ENCODE measurements around the gene DOK5.

DOK5 gene

DNA sequence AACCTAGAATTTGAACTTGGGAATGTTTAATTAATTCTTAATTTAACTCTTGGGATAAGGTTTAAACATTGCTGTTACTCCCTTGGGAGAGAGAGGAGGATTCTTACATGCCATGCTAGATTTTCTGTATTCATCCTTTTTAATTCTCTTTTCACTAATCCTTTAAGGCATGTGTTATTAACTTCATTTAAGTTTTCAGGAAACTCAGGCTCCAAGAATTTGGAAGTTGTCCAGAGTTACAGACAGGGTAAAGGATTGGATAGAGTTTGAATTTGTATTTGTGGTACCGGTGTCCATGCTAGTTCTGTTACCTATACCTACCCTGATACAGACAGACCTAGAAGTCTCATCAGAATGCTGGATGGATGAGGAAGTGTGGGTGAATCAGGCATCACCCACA is 23.7 kb downstream of the DOK5 start:
- Histone ChIP-seq H4K20me1 (ENCODE audit: low read depth, low read length) (no peaks in the 10 kb centered on the region), H3K9me2 (replicated peaks; ENCODE audit: insufficient read depth, low read length) (no peaks in the 10 kb centered on the region), H3K36me3 (ENCODE audit: low read length) (no peaks in the 10 kb centered on the region), H3K27me3 (ENCODE audit: low read length) (no peaks in the 10 kb centered on the region), H3K4me2 (ENCODE audit: low read depth, low read length, poor library complexity, severe bottlenecking) (no peak overlapping the region), H3K9ac (ENCODE audit: low read length) (no peak overlapping the region), H3K27ac (ENCODE audit: low read depth, low read length) (no peak overlapping the region), H3K4me3 (ENCODE audit: insufficient read depth, low read length, poor library complexity, severe bottlenecking) (no peak overlapping the region), H2AFZ (ENCODE audit: low read depth, low read length, severe bottlenecking) (no peak overlapping the region), H3K79me2 (ENCODE audit: insufficient read depth, low read length) (no peaks in the 10 kb centered on the region), H3F3A (ENCODE audit: insufficient read depth) (no peaks in the 10 kb centered on the region), H3K9me3 (ENCODE audit: insufficient read depth, low read length) (no peaks in the 10 kb centered on the region)
- no peak for TF ChIP-seq EZH2phosphoT487 (conservative IDR thresholded peaks at IDR 0.05; ENCODE audit: low read length)
- TF ChIP-seq, protein P1, sequence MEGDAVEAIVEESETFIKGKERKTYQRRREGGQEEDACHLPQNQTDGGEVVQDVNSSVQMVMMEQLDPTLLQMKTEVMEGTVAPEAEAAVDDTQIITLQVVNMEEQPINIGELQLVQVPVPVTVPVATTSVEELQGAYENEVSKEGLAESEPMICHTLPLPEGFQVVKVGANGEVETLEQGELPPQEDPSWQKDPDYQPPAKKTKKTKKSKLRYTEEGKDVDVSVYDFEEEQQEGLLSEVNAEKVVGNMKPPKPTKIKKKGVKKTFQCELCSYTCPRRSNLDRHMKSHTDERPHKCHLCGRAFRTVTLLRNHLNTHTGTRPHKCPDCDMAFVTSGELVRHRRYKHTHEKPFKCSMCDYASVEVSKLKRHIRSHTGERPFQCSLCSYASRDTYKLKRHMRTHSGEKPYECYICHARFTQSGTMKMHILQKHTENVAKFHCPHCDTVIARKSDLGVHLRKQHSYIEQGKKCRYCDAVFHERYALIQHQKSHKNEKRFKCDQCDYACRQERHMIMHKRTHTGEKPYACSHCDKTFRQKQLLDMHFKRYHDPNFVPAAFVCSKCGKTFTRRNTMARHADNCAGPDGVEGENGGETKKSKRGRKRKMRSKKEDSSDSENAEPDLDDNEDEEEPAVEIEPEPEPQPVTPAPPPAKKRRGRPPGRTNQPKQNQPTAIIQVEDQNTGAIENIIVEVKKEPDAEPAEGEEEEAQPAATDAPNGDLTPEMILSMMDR (IDR thresholded peaks at IDR 0.05; ENCODE audit: insufficient read depth, low read length, poor library complexity, severe bottlenecking), result no peak

DNA sequence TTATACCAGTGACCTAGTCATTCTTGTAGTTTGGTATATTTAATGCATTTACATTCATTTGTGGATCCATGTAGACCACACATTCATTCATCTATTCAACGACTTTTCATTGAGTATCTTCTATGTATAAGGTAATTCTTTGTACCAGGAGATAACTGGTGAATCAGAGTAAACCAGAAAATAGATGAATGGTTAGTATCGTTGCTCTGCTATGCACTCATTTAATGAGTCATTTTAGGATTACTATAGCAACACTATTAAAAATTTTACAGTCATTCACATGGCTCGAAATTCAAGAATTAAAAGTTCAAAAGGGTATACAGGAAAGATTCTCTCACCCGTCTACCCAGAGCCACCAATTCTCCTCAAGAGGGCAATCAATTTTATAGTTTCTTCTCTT is 26.8 kb downstream of the DOK5 start:
- no peaks in the 10 kb centered on the region for H3K79me2 ChIP-seq (ENCODE audit: insufficient read depth, low read length)
- no peaks in the 10 kb centered on the region for H3K9me2 ChIP-seq (replicated peaks; ENCODE audit: insufficient read depth, low read length)
- no peak overlapping the region for H3K27ac ChIP-seq (ENCODE audit: low read depth, low read length)
- no peaks in the 10 kb centered on the region for H3K27me3 ChIP-seq (ENCODE audit: low read length)
- H3K4me3 ChIP-seq (ENCODE audit: insufficient read depth, low read length, poor library complexity, severe bottlenecking), result no peak overlapping the region
- no peaks in the 10 kb centered on the region for H3K36me3 ChIP-seq (ENCODE audit: low read length)
- H3K9ac ChIP-seq (ENCODE audit: low read length), result no peak overlapping the region
- no peaks in the 10 kb centered on the region for H3F3A ChIP-seq (ENCODE audit: insufficient read depth)
- TF ChIP-seq, protein P1 (IDR thresholded peaks at IDR 0.05; ENCODE audit: insufficient read depth, low read length, poor library complexity, severe bottlenecking), result no peak
- no peak for TF ChIP-seq EZH2phosphoT487 (conservative IDR thresholded peaks at IDR 0.05; ENCODE audit: low read length)
- no peaks in the 10 kb centered on the region for H4K20me1 ChIP-seq (ENCODE audit: low read depth, low read length)
- no peak overlapping the region for H3K4me2 ChIP-seq (ENCODE audit: low read depth, low read length, poor library complexity, severe bottlenecking)
- H3K9me3 ChIP-seq (ENCODE audit: insufficient read depth, low read length), result no peaks in the 10 kb centered on the region
- no peak overlapping the region for H2AFZ ChIP-seq (ENCODE audit: low read depth, low read length, severe bottlenecking)

- H2AFZ ChIP-seq (ENCODE audit: low read depth, low read length, severe bottlenecking), result no peak overlapping the region
- TF ChIP-seq, protein P1 (IDR thresholded peaks at IDR 0.05; ENCODE audit: insufficient read depth, low read length, poor library complexity, severe bottlenecking), result no peak
- no peak for TF ChIP-seq EZH2phosphoT487 (conservative IDR thresholded peaks at IDR 0.05; ENCODE audit: low read length)
- no peak overlapping the region for H3K4me2 ChIP-seq (ENCODE audit: low read depth, low read length, poor library complexity, severe bottlenecking)
Observed at GRCh38 chr20:54506643-54507042, 31.2 kb downstream of the DOK5 start.

More at GRCh38 chr20:54506643-54507042, 31.2 kb downstream of the DOK5 start:
- Histone ChIP-seq H3K36me3 (ENCODE audit: low read length) (no peaks in the 10 kb centered on the region), H3K4me3 (ENCODE audit: insufficient read depth, low read length, poor library complexity, severe bottlenecking) (no peak overlapping the region), H3K9ac (ENCODE audit: low read length) (no peak overlapping the region), H3K9me3 (ENCODE audit: insufficient read depth, low read length) (no peaks in the 10 kb centered on the region), H3K79me2 (ENCODE audit: insufficient read depth, low read length) (no peaks in the 10 kb centered on the region), H3K27me3 (ENCODE audit: low read length) (no peaks in the 10 kb centered on the region), H3F3A (ENCODE audit: insufficient read depth) (no peaks in the 10 kb centered on the region), H3K9me2 (replicated peaks; ENCODE audit: insufficient read depth, low read length) (no peaks in the 10 kb centered on the region), H3K27ac (ENCODE audit: low read depth, low read length) (no peak overlapping the region), H4K20me1 (ENCODE audit: low read depth, low read length) (no peaks in the 10 kb centered on the region)

Data from SU-DHL-6 (cell line).